ENCODE measurements around the gene ALDOC.
"Not testable (repeated sequence)": the region's sequence is repeated elsewhere in the genome, so short reads cannot be mapped to it uniquely, and the experiment has no call there.

ALDOC gene

GRCh38 chr17:28580959-28581358, 4.3 kb upstream of the ALDOC start:
- DNase-seq: no peak

DNA sequence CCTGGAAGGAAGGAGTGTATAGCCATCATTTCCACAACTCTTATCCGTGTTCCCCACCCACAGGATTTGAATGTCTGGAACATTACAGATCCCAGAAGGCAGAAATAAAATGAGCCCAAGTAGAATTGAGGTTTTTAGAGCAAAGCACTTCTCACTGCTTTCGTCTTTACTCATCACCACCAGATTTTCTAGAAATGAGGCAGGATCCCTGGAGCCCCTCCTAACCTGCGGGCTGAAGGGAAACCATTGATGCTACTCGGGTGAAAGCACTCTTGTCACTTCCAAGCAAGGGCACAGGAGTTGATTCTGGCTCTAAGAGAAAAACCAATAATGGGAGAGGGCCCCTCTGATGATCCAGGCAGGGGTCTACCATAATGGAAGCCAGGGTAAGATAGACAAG, 2.8 kb upstream of the ALDOC start:
- DNase-seq: no peak

DNA sequence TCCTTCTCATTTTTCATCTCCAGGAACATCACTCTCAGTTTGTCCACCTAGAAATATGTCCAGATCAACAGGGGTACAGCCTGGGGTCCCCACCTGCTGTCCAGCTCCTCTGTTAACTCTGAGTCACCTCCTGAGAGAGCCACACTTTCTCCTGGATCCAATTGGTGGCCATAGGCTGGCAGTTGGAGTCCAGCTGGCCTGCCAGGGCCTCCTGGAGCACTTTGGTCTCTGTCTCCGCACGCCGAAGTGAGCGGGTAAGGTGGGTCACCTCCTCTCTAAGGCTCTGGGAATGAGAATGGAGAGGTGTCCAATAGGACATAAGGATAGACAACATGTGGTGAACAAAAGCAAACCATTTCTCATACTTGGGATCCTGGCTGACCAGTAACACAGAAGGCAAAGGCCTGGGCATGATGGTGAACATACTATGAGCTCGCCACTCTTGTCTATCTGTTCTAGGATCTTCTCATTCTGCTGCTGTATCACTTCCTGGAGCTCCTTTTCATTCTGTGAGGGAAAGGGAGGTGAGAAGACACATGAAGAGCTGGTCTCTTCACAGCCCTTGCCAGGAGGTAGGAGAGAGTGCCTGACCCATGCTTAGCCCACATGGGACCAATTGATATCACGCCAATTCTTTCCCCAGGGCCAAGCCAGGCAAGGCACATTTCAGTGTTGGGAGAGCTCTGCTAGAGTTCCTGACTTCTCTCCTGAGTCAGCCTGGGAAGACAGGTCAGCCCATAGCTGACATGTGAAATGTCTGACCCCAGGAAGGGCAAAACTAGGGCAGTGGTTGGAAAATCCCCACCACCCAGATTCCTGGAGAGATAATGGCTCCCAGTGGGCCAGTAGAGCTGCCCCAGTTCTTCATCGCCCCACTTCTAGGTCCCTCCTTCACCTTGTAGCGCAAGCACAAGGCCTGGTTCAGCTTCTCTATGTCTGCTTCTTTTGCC, 1.8 kb upstream of the ALDOC start:
- no peak for DNase-seq

DNA sequence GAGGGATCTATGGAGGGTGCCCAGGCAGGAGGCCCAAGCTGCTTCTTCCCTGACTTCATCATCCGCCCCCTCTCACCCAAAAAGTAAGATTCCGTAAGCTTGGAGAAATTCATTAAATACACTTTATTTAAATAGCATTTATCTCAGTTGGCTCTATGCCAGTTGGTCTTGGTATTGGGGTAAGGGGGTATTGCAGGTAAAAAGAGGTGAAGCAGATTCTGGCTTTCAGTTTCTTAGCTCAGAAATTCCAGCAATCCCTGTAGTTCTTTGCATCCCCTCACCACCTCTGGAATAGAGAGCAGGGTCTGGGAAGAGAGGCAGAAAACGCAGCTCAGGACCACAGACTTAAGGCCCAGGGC, 750 bp upstream of the ALDOC start:
- DNase-seq: no peak

DNA sequence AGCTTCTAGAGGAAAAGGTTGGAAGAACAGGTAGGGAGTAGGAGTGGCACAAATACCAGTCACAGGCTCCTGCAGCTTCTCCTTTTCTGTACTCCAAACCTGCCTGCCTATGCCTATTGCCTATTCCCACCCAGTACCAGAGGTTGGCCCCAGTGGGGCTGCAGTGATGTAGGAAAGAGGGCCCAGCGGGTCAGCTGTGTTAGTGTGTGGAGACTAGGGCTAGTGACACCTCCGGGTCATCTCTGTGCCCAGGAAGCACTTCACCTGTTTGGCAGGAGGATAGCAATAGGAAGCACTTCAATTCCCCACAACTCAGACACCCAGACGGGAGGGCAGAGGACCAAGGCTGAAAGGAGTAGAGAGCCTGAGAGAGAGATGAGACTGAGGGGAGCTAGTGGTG, 679 bp downstream of the ALDOC start:
- not testable (repeated sequence) for DNase-seq

GRCh38 chr17:28575126-28575795, 1.4 kb downstream of the ALDOC start:
- DNase-seq: no peak

DNA sequence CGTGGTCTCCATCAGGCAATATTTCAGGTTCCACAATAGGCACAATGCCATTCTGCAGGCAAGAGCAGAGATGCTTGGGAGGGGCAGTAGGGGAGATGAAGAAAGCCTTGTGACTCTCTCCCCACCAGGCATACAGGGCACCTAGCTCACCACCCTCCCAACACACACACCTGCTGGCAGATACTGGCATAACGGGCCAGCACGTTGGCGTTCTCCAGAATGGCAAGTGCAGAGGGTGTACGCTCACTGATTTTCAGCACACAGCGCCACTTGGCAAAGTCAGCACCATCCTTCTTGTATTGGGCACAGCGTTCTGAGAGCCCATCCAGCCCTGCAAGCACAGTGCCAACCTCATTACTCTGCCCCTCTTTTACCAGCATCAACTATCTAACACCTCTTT, 2.2 kb downstream of the ALDOC start:
- no peak for DNase-seq

- DNase-seq: no peak
Observed at GRCh38 chr17:28573966-28574480, 2.7 kb downstream of the ALDOC start.

GRCh38 chr17:28573521-28573920, 3.2 kb downstream of the ALDOC start:
- DNase-seq: no peak

GRCh38 chr17:28573040-28573380, 3.7 kb downstream of the ALDOC start:
- DNase-seq: no peak

GRCh38 chr17:28572259-28573039, 4.2 kb downstream of the ALDOC start:
- no peak for DNase-seq

- DNase-seq: peak; percentile 96
Observed at GRCh38 chr17:28571361-28572122, 5.2 kb downstream of the ALDOC start, which contains the start of gene PIGS. TSS of gene PIGS (minus strand) at chr17:28571524. CDS start at chr17:28571496, 28 bp downstream.

DNA sequence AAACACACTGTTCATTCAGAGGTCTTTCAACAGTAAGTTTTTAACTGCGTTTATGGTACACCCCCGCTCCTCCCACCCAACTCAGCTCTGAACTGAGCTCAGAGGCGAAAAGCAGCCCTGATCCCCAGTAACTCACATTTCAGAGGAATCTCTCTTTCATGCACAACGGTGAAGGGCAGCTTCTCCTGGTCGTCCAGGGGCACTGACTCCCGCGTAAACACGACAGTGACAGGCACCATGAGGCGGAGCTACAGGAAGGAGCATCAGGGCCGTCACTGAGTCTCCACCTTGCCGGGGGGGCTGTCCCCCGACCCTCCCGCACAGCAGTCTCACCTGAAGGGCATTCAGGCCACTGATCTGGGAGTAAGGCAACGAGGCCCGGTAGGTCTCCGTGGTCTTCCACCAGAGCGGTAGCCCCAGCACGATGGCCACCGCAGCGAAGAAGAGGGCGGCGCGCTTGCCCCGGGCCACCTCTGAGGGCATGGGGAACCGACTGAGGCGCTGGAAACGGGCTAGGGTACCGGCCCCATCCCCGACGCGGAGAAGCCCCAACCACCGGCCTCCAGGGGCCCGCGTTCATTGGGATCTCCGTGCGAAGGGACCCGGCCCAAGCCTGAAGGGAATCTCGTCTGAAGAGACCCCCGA, 5.9 kb downstream of the ALDOC start:
- no peak for DNase-seq

- no peak for DNase-seq
Observed at GRCh38 chr17:28569446-28569845, 7.2 kb downstream of the ALDOC start.

DNA sequence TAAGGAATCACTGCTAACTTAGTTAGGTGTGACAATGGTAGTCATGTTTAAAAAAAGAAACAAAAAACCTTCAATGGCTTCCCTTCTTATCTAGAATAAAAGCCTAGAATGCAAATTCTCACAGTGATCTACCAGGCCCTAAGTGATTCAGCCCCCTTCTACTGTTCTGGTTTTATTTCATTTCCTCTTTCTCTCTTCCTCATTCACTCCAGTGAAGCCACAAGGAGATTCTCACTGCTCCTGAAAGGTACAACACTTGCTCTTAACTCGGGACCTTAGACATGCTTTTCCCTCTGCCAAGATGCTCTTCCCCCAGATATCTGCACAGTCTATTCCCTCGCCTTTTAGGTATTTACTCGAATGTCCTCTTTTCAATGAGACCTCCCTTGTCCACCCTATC, 9.1 kb downstream of the ALDOC start:
- no peak for DNase-seq

DNA sequence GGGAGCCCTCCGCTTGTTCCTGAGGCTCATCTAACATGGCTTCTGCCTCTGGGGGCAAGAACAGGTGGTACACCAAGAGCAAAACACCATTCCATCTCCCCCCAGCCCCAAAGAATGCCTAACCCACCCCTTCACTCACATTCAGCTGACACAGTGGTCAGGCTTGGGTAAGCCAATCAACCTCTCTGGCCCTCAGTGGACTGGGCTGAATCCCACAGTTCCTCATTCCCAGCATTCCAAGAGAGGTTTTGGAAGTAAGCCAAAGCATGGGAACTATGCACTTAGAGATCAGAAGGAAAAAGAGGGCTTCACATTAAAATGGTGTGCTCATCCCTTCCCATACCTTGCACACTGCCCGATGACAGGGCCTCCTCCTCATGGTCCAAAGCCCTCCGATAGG, 13.2 kb downstream of the ALDOC start:
- DNase-seq: no peak

GRCh38 chr17:28555022-28555421, 21.7 kb downstream of the ALDOC start:
- DNase-seq: no peak

DNA sequence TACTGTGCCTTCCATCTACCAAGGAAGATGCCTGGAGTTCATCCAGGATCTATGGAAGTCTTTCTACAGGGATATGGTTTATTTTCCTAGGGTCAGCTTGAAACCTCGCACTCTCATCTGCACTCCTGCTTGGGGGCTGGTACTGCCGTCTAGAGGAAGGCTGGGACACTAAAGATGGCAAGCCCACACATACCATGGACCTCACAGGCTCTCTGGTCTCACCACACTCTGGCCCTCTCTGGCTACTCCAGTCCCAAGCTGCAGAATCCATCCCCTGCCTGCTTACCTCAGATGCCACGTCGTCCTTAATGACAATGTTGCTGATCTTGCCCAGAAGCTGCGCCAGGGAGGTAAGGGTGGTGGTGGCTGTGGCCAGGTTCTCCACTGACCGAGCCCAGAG, 22.1 kb downstream of the ALDOC start:
- no peak for DNase-seq

DNA sequence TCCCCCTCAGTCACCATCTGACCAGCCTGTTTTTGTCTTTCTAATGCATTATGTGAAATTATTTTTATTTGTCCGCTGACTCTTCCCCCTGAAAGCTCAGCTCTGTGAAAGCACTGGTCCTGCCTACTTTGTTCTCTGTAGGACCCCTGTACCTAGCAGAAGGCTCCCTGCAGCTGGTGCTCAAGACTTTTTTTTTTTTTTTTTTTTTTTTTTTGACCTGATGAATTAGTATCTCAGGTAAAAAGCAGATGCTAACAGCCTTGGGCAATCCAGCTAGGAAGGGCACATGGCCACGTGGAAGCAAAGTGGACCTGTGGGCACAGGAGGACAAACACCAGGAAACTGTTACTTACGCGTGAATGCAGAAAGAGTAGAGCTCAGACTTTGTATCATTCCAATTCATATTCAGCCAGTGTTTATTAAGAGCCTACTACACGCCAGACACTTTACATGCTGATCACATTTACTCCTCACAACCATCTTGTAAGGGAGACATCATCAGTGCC, 23.6 kb downstream of the ALDOC start:
- DNase-seq: no peak

GRCh38 chr17:28552176-28552999, 24.3 kb downstream of the ALDOC start, which contains the start of gene UNC119:
TSS of gene UNC119 (minus strand) at chr17:28552624. CDS start at chr17:28552557, 67 bp downstream.
- DNase-seq: peak; percentile 86
